K562 (cell line): ENCODE data around the gene FASN. TPM values are rescaled to one million over a fixed set of nuclear protein-coding genes. Genes with fewer than 3 reads are reported as not detected.
A peak's percentile ranks its signal among the peaks of the same experiment; 100 is the strongest.

ENCODE experiments used
- BCL6 ChIP-seq: fragments of 250-450 bp; sonication (Bioruptor Pico); IDR thresholded peaks from 2 replicates; pipeline ENCODE4 v1.4.0; 2020
- C11orf30 ChIP-seq: fragments of 450-650 bp; IDR thresholded peaks from 2 replicates; pipeline ENCODE4 v1.6.1; 2016; ENCODE audit warnings: low read depth, mild to moderate bottlenecking
- EGR1 ChIP-seq: fragments of 450-650 bp; conservative IDR thresholded peaks from 2 replicates; pipeline ENCODE4 v1.6.1; 2017; ENCODE audit warnings: mild to moderate bottlenecking
- LARP7 ChIP-seq: fragments of 450-650 bp; IDR thresholded peaks from 2 replicates; pipeline ENCODE4 v1.6.1; 2016
- MAFK ChIP-seq: IDR thresholded peaks from 2 replicates; pipeline ENCODE4 v1.6.1; 2011; ENCODE audit warnings: low read length, improper control_type of control experiment
- MTA2 ChIP-seq: fragments of 450-650 bp; IDR thresholded peaks from 2 replicates; pipeline ENCODE4 v1.6.1; 2016; ENCODE audit warnings: low read depth
- NFE2 ChIP-seq: IDR thresholded peaks from 2 replicates; pipeline ENCODE4 v1.6.1; 2014; ENCODE audit warnings: antibody characterized with exemption, low read depth
- NFIC ChIP-seq: fragments of 450-650 bp; IDR thresholded peaks from 2 replicates; pipeline ENCODE4 v1.6.1; 2017; ENCODE audit warnings: mild to moderate bottlenecking, inconsistent platforms
- NR1H2 ChIP-seq: sonication (generic); formaldehyde crosslinking; IDR thresholded peaks from 2 replicates; pipeline ENCODE4 v1.4.0; 2020; ENCODE audit warnings: mild to moderate bottlenecking, missing genetic modification reagents
- SAFB ChIP-seq: fragments of 200-400 bp; formaldehyde crosslinking; IDR thresholded peaks from 2 replicates; pipeline ENCODE4 v1.6.1; 2017; ENCODE audit warnings: low read depth, low read length, borderline replicate concordance
- SIX5 ChIP-seq, 2 experiments: IDR thresholded peaks; 2 replicates each; pipeline ENCODE4 v1.6.1; 2011; ENCODE audit warnings: low read length in 2 of 2, borderline replicate concordance in 1 of 2, low read depth in 1 of 2, mild to moderate bottlenecking in 1 of 2, moderate library complexity in 1 of 2; ENCODE audit not compliant: insufficient read depth in 1 of 2
- ZNF217 ChIP-seq: sonication (generic); formaldehyde crosslinking; IDR thresholded peaks from 2 replicates; pipeline ENCODE4 v1.8.0; 2022; ENCODE audit warnings: mild to moderate bottlenecking, missing genetic modification reagents
- ZSCAN29 ChIP-seq: fragments of 450-650 bp; IDR thresholded peaks from 2 replicates; pipeline ENCODE4 v1.6.1; 2017
- ZZZ3 ChIP-seq: fragments of 450-650 bp; IDR thresholded peaks from 2 replicates; pipeline ENCODE4 v1.6.1; 2016; ENCODE audit warnings: antibody characterized with exemption, mild to moderate bottlenecking, moderate library complexity
- polyA plus RNA-seq, 8 experiments: library from polyadenylated mRNA; depleted of rRNA in 4 of 8; stranded (reverse) in 5 of 8; unstranded in 3 of 8; fragments of >200 nt; fragmentation: Nextera tagmentation in 2 of 8; fragmentation: Illumina TruSeq in 1 of 8; extraction: Ambion mirVana in 2 of 8; extraction: Trizol in 1 of 8; gene quantifications; 2 replicates each; pipeline versions ENCODE4 v1.2.1 to v1.2.3, GENCODE V29; 2011 to 2014; ENCODE audit warnings: inconsistent platforms in 1 of 8, missing spikeins in 1 of 8
- total RNA-seq, 7 experiments: library from RNA; depleted of rRNA in 6 of 7; stranded (reverse); fragments of >200 nt in 6 of 7; fragmentation: Illumina TruSeq in 2 of 7; extraction: Trizol in 2 of 7; gene quantifications; 2 replicates each; pipeline versions ENCODE4 v1.2.1 to v1.2.3, GENCODE V29; 2011 to 2021; ENCODE audit warnings: low replicate concordance in 1 of 7
- TF ChIP-seq, protein P1 (sequence below): fragments of 450-650 bp; IDR thresholded peaks from 2 replicates; pipeline ENCODE4 v1.6.1; 2016; ENCODE audit warnings: low read depth
- TF ChIP-seq, protein P2 (sequence below), 2 experiments: fragments of 450-650 bp in 1 of 2; sonication (generic) in 1 of 2; formaldehyde crosslinking in 1 of 2; IDR thresholded peaks in 1 of 2; conservative IDR thresholded peaks in 1 of 2; 2 replicates each; pipeline versions ENCODE4 v1.6.1 to v1.8.1; 2016 to 2023; ENCODE audit warnings: mild to moderate bottlenecking in 2 of 2, moderate library complexity in 2 of 2, inconsistent platforms in 1 of 2, missing genetic modification reagents in 1 of 2
- TF ChIP-seq, protein P3 (sequence below): fragments of 250-450 bp; sonication (Bioruptor Pico); IDR thresholded peaks from 2 replicates; pipeline ENCODE4 v1.8.0; 2022; ENCODE audit warnings: moderate library complexity, mild to moderate bottlenecking, inconsistent platforms

The FASN gene
- total and polyA plus RNA-seq, 9 of the 15 experiments (the other 6 are each of a cell fraction or from before 2014, with no cell fraction given) = 0.15 to 663 (median 49.9) TPM

DNA sequence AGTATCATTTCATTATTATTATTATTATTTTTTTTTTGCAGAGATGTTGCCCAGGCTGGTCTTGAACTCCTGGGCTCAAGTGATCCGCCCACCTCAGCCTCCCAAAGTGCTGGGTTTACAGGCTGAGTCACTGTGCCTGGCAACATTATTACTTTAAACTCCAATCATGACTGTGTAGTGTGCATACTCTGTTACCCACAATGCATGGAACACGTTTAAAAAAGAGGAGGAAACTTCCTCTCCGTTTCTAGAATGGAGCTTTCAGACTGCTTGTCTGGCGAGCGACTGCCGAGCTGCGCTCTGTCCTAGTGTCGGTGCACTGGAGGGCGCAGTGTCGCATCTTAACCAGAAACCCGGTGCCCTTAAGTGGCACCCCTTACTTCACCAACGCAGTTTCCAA lies 22.1 kb upstream of the FASN start (continued):
- TF ChIP-seq, protein P1, sequence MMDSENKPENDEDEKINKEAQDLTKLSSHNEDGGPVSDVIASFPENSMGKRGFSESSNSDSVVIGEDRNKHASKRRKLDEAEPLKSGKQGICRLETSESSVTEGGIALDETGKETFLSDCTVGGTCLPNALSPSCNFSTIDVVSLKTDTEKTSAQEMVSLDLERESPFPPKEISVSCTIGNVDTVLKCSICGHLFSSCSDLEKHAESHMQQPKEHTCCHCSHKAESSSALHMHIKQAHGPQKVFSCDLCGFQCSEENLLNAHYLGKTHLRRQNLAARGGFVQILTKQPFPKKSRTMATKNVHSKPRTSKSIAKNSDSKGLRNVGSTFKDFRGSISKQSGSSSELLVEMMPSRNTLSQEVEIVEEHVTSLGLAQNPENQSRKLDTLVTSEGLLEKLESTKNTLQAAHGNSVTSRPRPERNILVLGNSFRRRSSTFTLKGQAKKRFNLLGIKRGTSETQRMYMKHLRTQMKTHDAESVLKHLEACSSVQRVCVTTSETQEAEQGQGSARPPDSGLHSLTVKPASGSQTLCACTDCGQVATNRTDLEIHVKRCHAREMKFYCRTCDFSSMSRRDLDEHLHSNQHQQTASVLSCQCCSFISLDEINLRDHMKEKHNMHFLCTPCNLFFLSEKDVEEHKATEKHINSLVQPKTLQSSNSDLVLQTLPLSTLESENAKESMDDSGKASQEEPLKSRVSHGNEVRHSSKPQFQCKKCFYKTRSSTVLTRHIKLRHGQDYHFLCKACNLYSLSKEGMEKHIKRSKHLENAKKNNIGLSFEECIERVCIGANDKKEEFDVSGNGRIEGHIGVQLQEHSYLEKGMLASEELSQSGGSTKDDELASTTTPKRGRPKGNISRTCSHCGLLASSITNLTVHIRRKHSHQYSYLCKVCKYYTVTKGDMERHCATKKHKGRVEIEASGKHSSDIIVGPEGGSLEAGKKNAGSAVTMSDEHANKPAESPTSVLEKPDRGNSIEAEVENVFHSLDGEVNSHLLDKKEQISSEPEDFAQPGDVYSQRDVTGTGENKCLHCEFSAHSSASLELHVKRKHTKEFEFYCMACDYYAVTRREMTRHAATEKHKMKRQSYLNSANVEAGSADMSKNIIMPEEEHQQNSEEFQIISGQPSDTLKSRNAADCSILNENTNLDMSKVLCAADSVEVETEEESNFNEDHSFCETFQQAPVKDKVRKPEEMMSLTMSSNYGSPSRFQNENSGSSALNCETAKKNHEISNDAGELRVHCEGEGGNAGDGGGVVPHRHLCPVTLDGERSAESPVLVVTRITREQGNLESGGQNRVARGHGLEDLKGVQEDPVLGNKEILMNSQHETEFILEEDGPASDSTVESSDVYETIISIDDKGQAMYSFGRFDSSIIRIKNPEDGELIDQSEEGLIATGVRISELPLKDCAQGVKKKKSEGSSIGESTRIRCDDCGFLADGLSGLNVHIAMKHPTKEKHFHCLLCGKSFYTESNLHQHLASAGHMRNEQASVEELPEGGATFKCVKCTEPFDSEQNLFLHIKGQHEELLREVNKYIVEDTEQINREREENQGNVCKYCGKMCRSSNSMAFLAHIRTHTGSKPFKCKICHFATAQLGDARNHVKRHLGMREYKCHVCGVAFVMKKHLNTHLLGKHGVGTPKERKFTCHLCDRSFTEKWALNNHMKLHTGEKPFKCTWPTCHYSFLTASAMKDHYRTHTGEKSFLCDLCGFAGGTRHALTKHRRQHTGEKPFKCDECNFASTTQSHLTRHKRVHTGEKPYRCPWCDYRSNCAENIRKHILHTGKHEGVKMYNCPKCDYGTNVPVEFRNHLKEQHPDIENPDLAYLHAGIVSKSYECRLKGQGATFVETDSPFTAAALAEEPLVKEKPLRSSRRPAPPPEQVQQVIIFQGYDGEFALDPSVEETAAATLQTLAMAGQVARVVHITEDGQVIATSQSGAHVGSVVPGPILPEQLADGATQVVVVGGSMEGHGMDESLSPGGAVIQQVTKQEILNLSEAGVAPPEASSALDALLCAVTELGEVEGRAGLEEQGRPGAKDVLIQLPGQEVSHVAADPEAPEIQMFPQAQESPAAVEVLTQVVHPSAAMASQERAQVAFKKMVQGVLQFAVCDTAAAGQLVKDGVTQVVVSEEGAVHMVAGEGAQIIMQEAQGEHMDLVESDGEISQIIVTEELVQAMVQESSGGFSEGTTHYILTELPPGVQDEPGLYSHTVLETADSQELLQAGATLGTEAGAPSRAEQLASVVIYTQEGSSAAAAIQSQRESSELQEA = no peak
- TF ChIP-seq, protein P2, sequence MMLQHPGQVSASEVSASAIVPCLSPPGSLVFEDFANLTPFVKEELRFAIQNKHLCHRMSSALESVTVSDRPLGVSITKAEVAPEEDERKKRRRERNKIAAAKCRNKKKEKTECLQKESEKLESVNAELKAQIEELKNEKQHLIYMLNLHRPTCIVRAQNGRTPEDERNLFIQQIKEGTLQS (IDR thresholded peaks at IDR 0.05) = no peak
- TF ChIP-seq, protein P2 (CRISPR knock-in tag; conservative IDR thresholded peaks at IDR 0.05) = no peak
- no peak for TF ChIP-seq ZZZ3
- no peak for TF ChIP-seq MTA2
- no peak for TF ChIP-seq ZSCAN29
- TF ChIP-seq, protein P3, sequence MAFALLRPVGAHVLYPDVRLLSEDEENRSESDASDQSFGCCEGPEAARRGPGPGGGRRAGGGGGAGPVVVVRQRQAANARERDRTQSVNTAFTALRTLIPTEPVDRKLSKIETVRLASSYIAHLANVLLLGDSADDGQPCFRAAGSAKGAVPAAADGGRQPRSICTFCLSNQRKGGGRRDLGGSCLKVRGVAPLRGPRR = no peak
- TF ChIP-seq NR1H2 (CRISPR knock-in tag) = no peak
- peak; percentile 69 for TF ChIP-seq EGR1
- no peak for TF ChIP-seq ZNF217
- TF ChIP-seq NFE2 = peak; percentile 72; the same call in 1 of the 2 replicates
- peak; percentile 39; the same call in 1 of the 2 replicates for TF ChIP-seq C11orf30
- no peak for TF ChIP-seq SAFB
- peak; percentile 41 for TF ChIP-seq NFIC
- 0 out of 2 replicates have a peak, but pooled peaks have one; percentile 10 for TF ChIP-seq MAFK
- TF ChIP-seq LARP7 = no peak
- TF ChIP-seq SIX5 (IDR thresholded peaks at IDR 0.05; ENCODE audit: borderline replicate concordance in 1 of 2, insufficient read depth in 1 of 2, low read depth in 1 of 2, low read length in 2 of 2) = no peak
- TF ChIP-seq BCL6 (CRISPR knock-in tag) = no peak
